Heart left ventricle (tissue), 16 donors: ENCODE data around the gene ZNF620. TPM values are rescaled to one million over a fixed set of nuclear protein-coding genes. Genes with fewer than 3 reads are reported as not detected.

Source experiments
- ATAC-seq, 4 donors: fragments of 200-7000 bp; cut with Tn5 transposase; one replicate each; pipeline ENCODE4 v1.9.1; 2020 to 2022; ENCODE audit warnings: moderate library complexity in 4 of 4, mild to moderate bottlenecking in 3 of 4, moderate number of reproducible peaks in 1 of 4
- DNase-seq, 5 donors: peaks; one replicate each; pipeline ENCODE4 v3.0.0-alpha.2; 2020
- H3K27ac ChIP-seq, 12 donors: fragments of 200-600 bp; sonication (generic) in 4 of 12; one replicate each; pipeline versions ENCODE4 v1.5.0 to v1.8.0; 2016 to 2022; ENCODE audit warnings: mild to moderate bottlenecking in 2 of 12
- H3K27me3 ChIP-seq, 9 donors: fragments of 200-600 bp; sonication (generic) in 2 of 9; one replicate each; pipeline versions ENCODE4 v1.5.1 to v1.8.0; 2016 to 2022; ENCODE audit warnings: mild to moderate bottlenecking in 3 of 9
- H3K36me3 ChIP-seq, 9 donors: fragments of 200-600 bp; sonication (generic) in 2 of 9; one replicate each; pipeline versions ENCODE4 v1.5.0 to v1.8.0; 2018 to 2022; ENCODE audit warnings: mild to moderate bottlenecking in 2 of 9
- H3K4me1 ChIP-seq, 12 donors: fragments of 200-600 bp; sonication (generic) in 4 of 12; one replicate each; pipeline versions ENCODE4 v1.5.0 to v1.8.0; 2016 to 2022; ENCODE audit warnings: mild to moderate bottlenecking in 3 of 12
- H3K4me3 ChIP-seq, 12 donors: fragments of 200-600 bp; sonication (generic) in 4 of 12; one replicate each; pipeline versions ENCODE4 v1.5.0 to v1.8.0; 2017 to 2022; ENCODE audit warnings: mild to moderate bottlenecking in 9 of 12, moderate library complexity in 4 of 12
- H3K9me3 ChIP-seq, 12 donors: fragments of 200-600 bp; sonication (generic) in 4 of 12; one replicate each; pipeline versions ENCODE4 v1.5.0 to v1.8.0; 2016 to 2022; ENCODE audit warnings: mild to moderate bottlenecking in 1 of 12
- CTCF ChIP-seq, 12 donors: fragments of 200-600 bp; sonication (generic) in 4 of 12; IDR thresholded peaks; one replicate each; pipeline versions ENCODE4 v1.5.0 to v1.8.0; 2018 to 2022; ENCODE audit warnings: antibody characterized with exemption in 12 of 12, mild to moderate bottlenecking in 5 of 12
- POLR2A ChIP-seq, 2 donors: fragments of 450-650 bp; IDR thresholded peaks; one replicate each; pipeline ENCODE4 v1.6.1; 2017; ENCODE audit warnings: antibody characterized with exemption in 2 of 2, mild to moderate bottlenecking in 2 of 2, moderate library complexity in 2 of 2
- WGBS, 4 donors: extraction: QIAGEN DNeasy Blood & Tissue Kit in 2 of 4; methylation state at CpG; one replicate each; pipeline versions ENCODE4 v1.1.5 to v1.1.7; 2013 to 2018; 5-methylcytosine and 5-hydroxymethylcytosine counted together
- intact Hi-C, 10 donors: fragments of 100-400 bp; cut with DNase I; formaldehyde crosslinking; loops; one replicate each; pipeline versions ENCODE4 v1.11.1 to v1.14.2; 2022
- polyA plus RNA-seq, 2 donors: library from polyadenylated mRNA; stranded (reverse); fragments of 200-250 nt; gene quantifications; one replicate each; pipeline ENCODE4 v1.2.3, GENCODE V29; 2013
- total RNA-seq, 9 donors: library from RNA; depleted of rRNA in 2 of 9; stranded (reverse); fragments of >200 nt in 2 of 9; fragmentation: NEBNext Ultra II Directional in 3 of 9; extraction: Animal tissue kit (Norgen Biotek cat#: 25700) in 3 of 9; gene quantifications; one replicate each; pipeline versions ENCODE4 v1.1.0 to v1.2.4, GENCODE V29; 2016 to 2023
- donor health status: ischemic (EF 13 %, LVEDD 7.1; RV severe dilation, severe dysfunction).
- donor health status: healthy with polysubstance abuse.
- donor health status: DM: no; HTN: yes; CAD: no.
- donor health status: DM: no; HTN: no; CAD: no.
- donor health status: ischemic (EF 25% LVEDD 6.9; RV normal size, moderate dysfunction).
- donor health status: ischemic (EF 25% LVEDD 5.7; RV mildly dilated, moderate dysfunction).
- donor health status: healthy.
- donor health status: DM: yes; HTN: yes; CAD: no.
- donor health status: ischemic (EF 35%, LVEDD 5.7; RV mildly dilated, moderate dysfunction).
- donor health status: nonischemic (EF 11% LVEDD 7.7; RV severe dilation, severe dysfunction).
- donor health status: DM: yes; HTN: yes; CAD: no.
- donor health status: PGD.
- donor health status: ischemic (EF 29% LVEDD 5.4; RV normal size, mild dysfunction).
- donor health status: nonischemic (EF 23%, LVEDD 6.1; RV moderate dilation, normal function).

ZNF620 gene
- total and polyA plus RNA-seq, 11 donors = 1.1 to 4.4 (median 2.5) TPM

- intact Hi-C loops = no loop called here
- H3K27me3 ChIP-seq = no peaks in the 10 kb centered on the region
- no peak for TF ChIP-seq POLR2A (IDR thresholded peaks at IDR 0.05)
- no peak for TF ChIP-seq CTCF (IDR thresholded peaks at IDR 0.05)
- no peak overlapping the region for H3K27ac ChIP-seq
- ATAC-seq = no peak
- 91 to 96% (median 94%) methylated on average over 1 of the region's 1 CpG for WGBS, 4 donors
- H3K4me3 ChIP-seq = no peak overlapping the region
- DNase-seq = no peak
- H3K4me1 ChIP-seq = peaks cover 0 to 10% (median 4%) of the 10 kb centered on the region in 12 donors
- H3K36me3 ChIP-seq = no peaks in the 10 kb centered on the region
- no peaks in the 10 kb centered on the region for H3K9me3 ChIP-seq
Measured at GRCh38 chr3:40499952-40500351, 5.9 kb upstream of the ZNF620 start.

GRCh38 chr3:40502034-40502433, 3.8 kb upstream of the ZNF620 start:
- 85 to 98% (median 91%) methylated on average over 2 of the region's 2 CpGs for WGBS, 4 donors
- H3K27me3 ChIP-seq = no peaks in the 10 kb centered on the region
- H3K27ac ChIP-seq = no peak overlapping the region
- intact Hi-C loops = no loop called here
- H3K4me3 ChIP-seq = no peak overlapping the region
- ATAC-seq (no peak), DNase-seq (no peak)
- H3K4me1 ChIP-seq = peaks cover 0 to 24% (median 12%) of the 10 kb centered on the region in 12 donors
- no peak for TF ChIP-seq POLR2A (IDR thresholded peaks at IDR 0.05)
- no peak for TF ChIP-seq CTCF (IDR thresholded peaks at IDR 0.05)
- no peaks in the 10 kb centered on the region for H3K36me3 ChIP-seq
- H3K9me3 ChIP-seq = no peaks in the 10 kb centered on the region

DNA sequence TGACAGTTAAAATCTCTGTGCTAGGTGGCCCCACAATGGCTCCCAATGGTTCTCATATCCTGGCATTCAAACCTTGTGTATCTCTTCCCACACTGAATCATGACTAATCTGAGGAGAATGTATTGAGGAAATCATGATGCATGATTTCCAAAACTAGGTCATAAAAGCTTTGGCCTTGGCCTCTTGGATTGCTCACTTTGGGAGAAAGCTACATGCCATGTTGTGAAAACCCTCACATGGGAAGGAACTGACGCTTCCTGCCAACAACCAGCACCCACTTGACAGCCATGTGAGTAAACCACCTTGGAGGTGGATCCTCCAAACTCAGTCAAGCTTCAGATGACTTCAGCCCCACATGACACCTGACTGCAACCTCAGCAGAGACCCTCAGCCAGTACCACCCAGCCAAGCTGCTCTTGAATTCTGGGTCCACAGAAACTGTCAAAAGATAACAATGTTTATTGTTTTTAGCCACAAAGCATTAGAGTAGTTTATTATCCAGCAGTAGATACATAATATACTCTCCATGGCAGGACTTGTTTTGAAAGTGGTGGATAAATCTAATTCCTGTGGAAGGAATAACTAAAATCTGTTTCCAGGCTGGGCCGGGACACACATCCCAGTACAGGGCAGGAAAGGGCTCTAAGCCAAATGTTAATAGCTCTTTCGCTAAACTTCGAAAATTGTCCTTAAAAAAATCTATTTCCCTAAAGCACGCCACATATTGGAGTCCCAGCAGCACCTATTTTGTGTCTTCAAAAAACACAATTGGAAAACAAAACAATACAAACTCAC, 1.0 kb upstream of the ZNF620 start:
- Histone ChIP-seq H3K36me3 (peaks cover 0 to 4% (median 0%) of the 10 kb centered on the region in 9 donors), H3K9me3 (no peaks in the 10 kb centered on the region), H3K4me1 (peaks cover 0 to 24% (median 12%) of the 10 kb centered on the region in 12 donors), H3K27me3 (no peaks in the 10 kb centered on the region), H3K27ac (peak overlapping the region in 6 of 12 donors; percentile 22 to 80 (median 75)), H3K4me3 (peak overlapping the region in 9 of 12 donors; percentile 54 to 83 (median 72))
- peak in 3 of 4 donors; percentile 19 to 61 (median 50) for ATAC-seq
- intact Hi-C loops = no loop called here
- no peak for DNase-seq
- no peak for TF ChIP-seq POLR2A (IDR thresholded peaks at IDR 0.05)
- TF ChIP-seq CTCF (IDR thresholded peaks at IDR 0.05) = no peak
- 69 to 75% (median 72%) methylated on average over 5 of the region's 5 CpGs for WGBS, 4 donors

GRCh38 chr3:40511031-40511718, 5.3 kb downstream of the ZNF620 start:
- Histone ChIP-seq H3K36me3 (peaks cover 0 to 55% (median 21%) of the 10 kb centered on the region in 9 donors), H3K27me3 (no peaks in the 10 kb centered on the region), H3K4me3 (no peak overlapping the region), H3K27ac (no peak overlapping the region), H3K9me3 (no peaks in the 10 kb centered on the region), H3K4me1 (peaks cover 0 to 7% (median 5%) of the 10 kb centered on the region in 12 donors)
- no peak for DNase-seq
- WGBS, 4 donors = 91 to 100% (median 97%) methylated on average over 1 of the region's 1 CpG
- intact Hi-C loops = no loop called here
- TF ChIP-seq POLR2A (IDR thresholded peaks at IDR 0.05) (no peak), CTCF (IDR thresholded peaks at IDR 0.05) (no peak)
- ATAC-seq = no peak
